A673 (cell line): Measurements from ENCODE around the gene UGT1A1. TPM values are rescaled to one million over a fixed set of nuclear protein-coding genes. Genes with fewer than 3 reads are reported as not detected.
"Not testable (repeated sequence)": the region's sequence is repeated elsewhere in the genome, so short reads cannot be mapped to it uniquely, and the experiment has no call there.

Source experiments
- BruUV-seq: library from RNA; stranded (reverse); fragments of 400-500 nt; replicated peaks from 2 replicates; lab custom pipeline; 2021; lab: Mats Ljungman, UMichigan
- CTCF ChIA-PET: fragments of 300-600 bp; sonication (Branson Sonifier 250); formaldehyde crosslinking; loops from one replicate; lab custom pipeline; 2022; ENCODE audit warnings: antibody characterized with exemption; lab: Charles Lee
- POLR2A ChIA-PET: fragments of 300-600 bp; sonication (Branson Sonifier 250); formaldehyde crosslinking; loops from one replicate; lab custom pipeline; 2022; ENCODE audit warnings: antibody characterized with exemption; ENCODE audit not compliant: low non-redundant PET; lab: Charles Lee
- DNase-seq: peaks from one replicate; pipeline ENCODE4 v3.0.0-alpha.2; 2015; ENCODE audit warnings: low spot score
- H3K27ac ChIP-seq: fragments of 200-600 bp; sonication (generic); 2 replicates; pipeline ENCODE4 v1.5.1; 2016; ENCODE audit warnings: mixed run types, low read depth, mild to moderate bottlenecking, mixed read lengths, antibody characterized with exemption, low read length; ENCODE audit not compliant: poor library complexity, severe bottlenecking
- H3K27me3 ChIP-seq: fragments of 200-600 bp; sonication (generic); replicated peaks from 2 replicates; pipeline ENCODE4 v1.6.1; 2017; ENCODE audit warnings: mixed run types, low read depth, mild to moderate bottlenecking, mixed read lengths, antibody characterized with exemption, low read length; ENCODE audit not compliant: insufficient read depth, poor library complexity
- H3K36me3 ChIP-seq: fragments of 200-600 bp; sonication (generic); 2 replicates; pipeline ENCODE4 v1.6.1; 2016; ENCODE audit warnings: mixed run types, mild to moderate bottlenecking, mixed read lengths, antibody characterized with exemption, low read length; ENCODE audit not compliant: insufficient read depth, poor library complexity, severe bottlenecking
- H3K4me1 ChIP-seq: fragments of 200-600 bp; sonication (generic); 2 replicates; pipeline ENCODE4 v1.6.1; 2017; ENCODE audit warnings: mixed run types, mild to moderate bottlenecking, mixed read lengths, antibody characterized with exemption, low read length; ENCODE audit not compliant: insufficient read depth, poor library complexity, severe bottlenecking
- H3K4me3 ChIP-seq: fragments of 200-600 bp; sonication (generic); 2 replicates; pipeline ENCODE4 v1.5.1; 2016; ENCODE audit warnings: low read depth, mixed run types, mild to moderate bottlenecking, mixed read lengths, low read length; ENCODE audit not compliant: poor library complexity, severe bottlenecking
- H3K9me3 ChIP-seq: fragments of 200-600 bp; sonication (generic); 2 replicates; pipeline ENCODE4 v1.6.1; 2016; ENCODE audit warnings: mixed run types, low read depth, mild to moderate bottlenecking, mixed read lengths, antibody characterized with exemption, low read length; ENCODE audit not compliant: poor library complexity, severe bottlenecking
- CTCF ChIP-seq: fragments of 300-800, 200-600 bp; sonication (generic); conservative IDR thresholded peaks from 2 replicates; pipeline ENCODE4 v1.5.1; 2017; ENCODE audit warnings: low read depth, mild to moderate bottlenecking, antibody characterized with exemption, low read length, moderate library complexity, mixed read lengths
- EZH2 ChIP-seq: fragments of 200-600 bp; sonication (generic); IDR thresholded peaks from 2 replicates; pipeline ENCODE4 v1.6.1; 2017; ENCODE audit warnings: borderline replicate concordance, low read depth, mild to moderate bottlenecking, mixed read lengths, antibody characterized with exemption, low read length; ENCODE audit not compliant: poor library complexity, severe bottlenecking
- intact Hi-C: fragments of 100-400 bp; cut with micrococcal nuclease; formaldehyde crosslinking; loops from one replicate; pipeline ENCODE4 v1.10.0; 2022; ENCODE audit not compliant: unreplicated experiment
- total RNA-seq: library from RNA; stranded (reverse); gene quantifications from 2 replicates; pipeline ENCODE4 v1.2.3, GENCODE V29; 2021

Gene UGT1A1
- total RNA-seq, 1 experiment from 2014 or later: not detected

- CTCF ChIA-PET: no interaction called here
Observed at GRCh38 chr2:233746475-233747282, 13.4 kb upstream of the UGT1A1 start.

GRCh38 chr2:233747283-233747544, 12.9 kb upstream of the UGT1A1 start:
- no peaks in the 10 kb centered on the region for H3K27me3 ChIP-seq
- H3K27ac ChIP-seq: no peak overlapping the region
- no peak overlapping the region for H3K4me3 ChIP-seq
- H3K4me1 ChIP-seq: no peaks in the 10 kb centered on the region
- peaks cover 4% of the 10 kb centered on the region for H3K9me3 ChIP-seq
- no peak for TF ChIP-seq EZH2
- no TSS peak for BruUV-seq
- intact Hi-C loops: no loop called here
- CTCF ChIA-PET: no interaction called here
- POLR2A ChIA-PET: no interaction called here
- no peak for DNase-seq
- no peaks in the 10 kb centered on the region for H3K36me3 ChIP-seq

More at GRCh38 chr2:233746475-233747282, 13.4 kb upstream of the UGT1A1 start:
- Histone ChIP-seq H3K36me3 (no peaks in the 10 kb centered on the region), H3K9me3 (peaks cover 4% of the 10 kb centered on the region), H3K4me3 (no peak overlapping the region), H3K27me3 (no peaks in the 10 kb centered on the region), H3K27ac (no peak overlapping the region), H3K4me1 (no peaks in the 10 kb centered on the region)
- BruUV-seq: no TSS peak
- no peak for DNase-seq
- intact Hi-C loops: no loop called here
- POLR2A ChIA-PET: no interaction called here
- no peak for TF ChIP-seq EZH2
- no peak for TF ChIP-seq CTCF

- BruUV-seq, H3K4me3 ChIP-seq, intact Hi-C loops, DNase-seq, H3K36me3 ChIP-seq, H3K9me3 ChIP-seq, H3K27me3 ChIP-seq, CTCF ChIA-PET, H3K4me1 ChIP-seq, H3K27ac ChIP-seq, POLR2A ChIA-PET: not testable (repeated sequence)
Observed at GRCh38 chr2:233750689-233751088, 9.4 kb upstream of the UGT1A1 start.

GRCh38 chr2:233751212-233752009, 8.7 kb upstream of the UGT1A1 start:
- POLR2A ChIA-PET, DNase-seq, intact Hi-C loops, H3K4me3 ChIP-seq, H3K9me3 ChIP-seq, H3K4me1 ChIP-seq, H3K36me3 ChIP-seq, CTCF ChIA-PET, BruUV-seq, H3K27me3 ChIP-seq, H3K27ac ChIP-seq: not testable (repeated sequence)
